Measurements from ENCODE around the gene PRIMPOL. TPM values are rescaled to one million over a fixed set of nuclear protein-coding genes. Genes with fewer than 3 reads are reported as not detected.

Gene PRIMPOL
- total and polyA plus RNA-seq, 7 donors = 4.2 to 11.1 (median 5.7) TPM

DNA sequence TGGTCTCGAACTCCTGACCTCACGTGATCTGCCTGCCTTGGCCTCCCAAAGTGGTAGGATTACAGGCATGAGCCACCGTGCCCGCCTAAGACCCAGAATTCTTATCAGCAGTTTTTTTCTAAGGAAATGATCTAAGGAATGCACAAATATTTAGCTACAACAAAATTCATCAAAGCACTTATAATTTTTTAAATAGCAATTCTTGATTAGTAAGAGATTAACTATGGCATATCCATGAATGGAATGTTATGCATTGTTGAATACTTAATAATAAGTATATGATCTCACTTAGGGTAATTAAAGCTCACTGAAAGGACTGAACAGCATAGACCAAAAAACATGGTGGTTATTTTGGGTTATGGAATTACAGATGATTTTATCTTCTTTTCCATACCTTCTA lies 66.0 kb downstream of the PRIMPOL start:
- no peaks in the 10 kb centered on the region for H3K36me3 ChIP-seq (ENCODE audit: insufficient read depth in 1 of 2, low read depth in 1 of 2)
- no peak overlapping the region for H3K27ac ChIP-seq
- TF ChIP-seq, protein P1, sequence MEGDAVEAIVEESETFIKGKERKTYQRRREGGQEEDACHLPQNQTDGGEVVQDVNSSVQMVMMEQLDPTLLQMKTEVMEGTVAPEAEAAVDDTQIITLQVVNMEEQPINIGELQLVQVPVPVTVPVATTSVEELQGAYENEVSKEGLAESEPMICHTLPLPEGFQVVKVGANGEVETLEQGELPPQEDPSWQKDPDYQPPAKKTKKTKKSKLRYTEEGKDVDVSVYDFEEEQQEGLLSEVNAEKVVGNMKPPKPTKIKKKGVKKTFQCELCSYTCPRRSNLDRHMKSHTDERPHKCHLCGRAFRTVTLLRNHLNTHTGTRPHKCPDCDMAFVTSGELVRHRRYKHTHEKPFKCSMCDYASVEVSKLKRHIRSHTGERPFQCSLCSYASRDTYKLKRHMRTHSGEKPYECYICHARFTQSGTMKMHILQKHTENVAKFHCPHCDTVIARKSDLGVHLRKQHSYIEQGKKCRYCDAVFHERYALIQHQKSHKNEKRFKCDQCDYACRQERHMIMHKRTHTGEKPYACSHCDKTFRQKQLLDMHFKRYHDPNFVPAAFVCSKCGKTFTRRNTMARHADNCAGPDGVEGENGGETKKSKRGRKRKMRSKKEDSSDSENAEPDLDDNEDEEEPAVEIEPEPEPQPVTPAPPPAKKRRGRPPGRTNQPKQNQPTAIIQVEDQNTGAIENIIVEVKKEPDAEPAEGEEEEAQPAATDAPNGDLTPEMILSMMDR (IDR thresholded peaks at IDR 0.05) = no peak
- 96 to 99% (median 97%) methylated on average over 4 of the region's 4 CpGs for WGBS, 3 donors
- H3K9me3 ChIP-seq = no peaks in the 10 kb centered on the region
- no peak overlapping the region for H3K4me3 ChIP-seq
- H3K4me1 ChIP-seq = no peaks in the 10 kb centered on the region
- ATAC-seq (no peak), DNase-seq (no peak)
- no peaks in the 10 kb centered on the region for H3K27me3 ChIP-seq (ENCODE audit: insufficient read depth in 3 of 3, low read length in 2 of 3)
- intact Hi-C loops (cut with DNase I) = no loop called here

DNA sequence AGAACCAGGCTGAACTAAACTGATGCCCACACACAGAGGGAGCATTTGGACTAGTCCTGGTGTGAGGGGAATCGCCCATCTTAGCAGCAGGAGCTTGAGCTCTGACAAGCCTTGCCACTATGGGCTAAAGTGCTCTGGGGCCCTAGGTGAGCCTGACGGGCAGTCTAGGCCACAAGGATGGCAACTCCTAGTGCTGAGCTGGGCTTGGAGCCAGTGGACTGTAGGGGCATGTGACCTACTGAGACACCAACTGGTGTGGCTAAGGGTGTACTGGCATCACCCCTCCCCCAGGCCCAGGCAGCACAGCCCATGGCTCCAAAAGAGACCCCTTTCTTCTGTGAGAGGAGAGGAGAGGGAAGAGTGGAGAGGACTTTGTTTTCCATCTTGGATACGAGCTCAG lies 69.9 kb downstream of the PRIMPOL start:
- ATAC-seq (peak in 1 of 4 donors; percentile 42), DNase-seq (no peak)
- no peak overlapping the region for H3K27ac ChIP-seq
- no peaks in the 10 kb centered on the region for H3K36me3 ChIP-seq (ENCODE audit: insufficient read depth in 1 of 2, low read depth in 1 of 2)
- H3K9me3 ChIP-seq = peaks cover 3% of the 10 kb centered on the region
- no peak overlapping the region for H3K4me3 ChIP-seq
- no peaks in the 10 kb centered on the region for H3K4me1 ChIP-seq
- TF ChIP-seq, protein P1 (IDR thresholded peaks at IDR 0.05) = no peak
- no peaks in the 10 kb centered on the region for H3K27me3 ChIP-seq (ENCODE audit: insufficient read depth in 3 of 3, low read length in 2 of 3)
- intact Hi-C loops (cut with DNase I) = no loop called here
- WGBS, 3 donors = 86 to 99% (median 86%) methylated on average over 3 of the region's 3 CpGs

DNA sequence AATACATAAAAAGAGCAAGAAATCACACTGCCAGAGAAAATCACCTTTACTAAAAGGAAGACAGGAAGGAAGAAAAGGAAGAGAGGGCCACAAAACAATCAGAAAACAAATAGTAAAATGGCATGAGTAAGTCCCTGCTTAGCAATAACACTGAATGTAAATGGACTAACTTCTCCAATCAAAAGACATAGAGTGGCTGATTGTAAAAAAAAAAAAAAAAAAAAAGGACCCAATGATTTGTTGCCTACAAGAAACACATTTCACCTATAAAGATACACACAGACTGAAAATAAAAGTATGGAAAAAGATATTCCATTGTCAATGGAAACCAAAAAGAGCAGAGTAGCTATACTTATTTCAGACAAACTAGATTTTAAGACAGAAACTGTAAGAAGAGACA lies 71.7 kb downstream of the PRIMPOL start:
- Histone ChIP-seq H3K27me3 (ENCODE audit: insufficient read depth in 3 of 3, low read length in 2 of 3) (no peaks in the 10 kb centered on the region), H3K36me3 (ENCODE audit: insufficient read depth in 1 of 2, low read depth in 1 of 2) (no peaks in the 10 kb centered on the region), H3K4me1 (no peaks in the 10 kb centered on the region), H3K9me3 (peaks cover 3% of the 10 kb centered on the region), H3K4me3 (no peak overlapping the region), H3K27ac (no peak overlapping the region)
- ATAC-seq = no peak
- DNase-seq = no peak
- TF ChIP-seq, protein P1 (IDR thresholded peaks at IDR 0.05) = no peak
- intact Hi-C loops (cut with DNase I) = no loop called here

DNA sequence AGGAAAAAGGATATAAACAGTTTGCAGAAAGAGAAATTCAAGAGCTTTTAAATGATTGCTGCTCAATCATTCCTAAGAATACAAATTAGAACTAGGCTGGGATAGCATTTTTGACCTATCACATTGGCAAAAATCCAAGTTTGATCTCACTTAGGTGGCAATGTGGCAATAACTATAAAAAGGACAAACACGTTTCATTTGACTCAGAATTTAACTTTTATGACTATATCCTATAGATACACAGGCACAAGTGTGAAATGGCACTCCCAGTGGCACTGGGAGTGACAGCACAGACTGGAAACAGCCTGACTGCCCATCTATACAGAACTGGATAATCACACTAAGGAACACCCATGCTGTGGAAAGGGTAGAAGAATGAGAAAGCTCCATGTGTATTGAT lies 73.3 kb downstream of the PRIMPOL start:
- TF ChIP-seq, protein P1 (IDR thresholded peaks at IDR 0.05) = no peak
- Histone ChIP-seq H3K9me3 (peaks cover 3% of the 10 kb centered on the region), H3K27me3 (ENCODE audit: insufficient read depth in 3 of 3, low read length in 2 of 3) (no peaks in the 10 kb centered on the region), H3K4me3 (no peak overlapping the region), H3K4me1 (no peaks in the 10 kb centered on the region), H3K27ac (no peak overlapping the region), H3K36me3 (ENCODE audit: insufficient read depth in 1 of 2, low read depth in 1 of 2) (no peaks in the 10 kb centered on the region)
- 59 to 90% (median 71%) methylated on average over 1 of the region's 1 CpG for WGBS, 3 donors
- intact Hi-C loops (cut with DNase I) = no loop called here
- ATAC-seq = no peak
- no peak for DNase-seq

DNA sequence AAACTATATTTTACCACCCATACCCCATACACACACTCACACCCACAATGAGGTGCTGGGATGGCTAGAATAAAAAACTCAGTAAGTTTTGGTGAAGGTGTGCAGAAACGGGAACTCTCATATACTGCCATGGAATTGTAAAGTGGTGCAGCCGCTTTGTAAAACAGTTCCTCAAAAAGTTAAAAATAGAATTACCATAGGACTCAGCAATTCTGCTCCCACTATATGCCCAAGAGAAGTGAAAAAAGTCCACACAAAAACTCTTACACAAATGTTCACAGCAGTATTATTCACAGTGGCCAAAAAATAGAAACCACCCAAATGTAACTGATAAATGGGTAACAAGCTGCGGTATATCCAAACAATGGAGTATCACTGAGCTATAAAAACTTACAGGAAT lies 77.9 kb downstream of the PRIMPOL start:
- H3K27ac ChIP-seq = no peak overlapping the region
- ATAC-seq = no peak

More for the DNA sequence above, 77.9 kb downstream of the PRIMPOL start:
- Histone ChIP-seq H3K4me3 (no peak overlapping the region), H3K36me3 (ENCODE audit: insufficient read depth in 1 of 2, low read depth in 1 of 2) (no peaks in the 10 kb centered on the region), H3K9me3 (no peaks in the 10 kb centered on the region), H3K27me3 (ENCODE audit: insufficient read depth in 3 of 3, low read length in 2 of 3) (no peaks in the 10 kb centered on the region), H3K4me1 (no peaks in the 10 kb centered on the region)
- intact Hi-C loops (cut with DNase I) = loop anchor here in 1 of 2 donors (5.0 kb wide), 1 partner anchor 70 kb away; no protein-coding TSS in a partner anchor
- DNase-seq = no peak
- TF ChIP-seq, protein P1 (IDR thresholded peaks at IDR 0.05) = no peak
- 96 to 97% (median 96%) methylated on average over 3 of the region's 3 CpGs for WGBS, 3 donors

Data from psoas muscle (tissue), 8 donors.